T-cell (primary cell): ENCODE measurements around the gene TPR. TPM values are rescaled to one million over a fixed set of nuclear protein-coding genes. Genes with fewer than 3 reads are reported as not detected.
"Not testable (repeated sequence)": the region's sequence is repeated elsewhere in the genome, so short reads cannot be mapped to it uniquely, and the experiment has no call there.

ENCODE experiments used
- ATAC-seq, 4 experiments: fragments of 200-7000 bp in 3 of 4; fragments of 150-1000 bp in 1 of 4; cut with Tn5 transposase; replicated peaks in 1 of 4; 1 replicate in 3 of 4; 2 replicates in 1 of 4; pipeline ENCODE4 v1.10.0; 2021; ENCODE audit warnings: moderate library complexity in 3 of 4, mild to moderate bottlenecking in 2 of 4, moderate number of reproducible peaks in 1 of 4
- CTCF ChIA-PET, 2 donors: fragments of 300-600 bp; sonication (Branson Sonifier 250); formaldehyde crosslinking; loops; one replicate each; lab custom pipeline; 2022; ENCODE audit warnings: antibody characterized with exemption in 2 of 2; lab: Charles Lee
- POLR2A ChIA-PET, 2 donors: fragments of 300-600 bp; sonication (Branson Sonifier 250); formaldehyde crosslinking; loops; one replicate each; lab custom pipeline; 2022; ENCODE audit warnings: antibody characterized with exemption in 2 of 2; lab: Charles Lee
- DNase-seq, 35 experiments: peaks; one replicate each; pipeline versions ENCODE4 v3.0.0 to v3.0.0-alpha.2; 2013 to 2023
- H3K27ac ChIP-seq: one replicate; pipeline ENCODE4 v1.5.1; 2013; ENCODE audit warnings: low read length
- H3K27me3 ChIP-seq, 2 experiments: replicated peaks in 1 of 2; 1 replicate in 1 of 2; 2 replicates in 1 of 2; pipeline versions ENCODE4 v1.6.1 to v1.7.0; 2013; ENCODE audit warnings: low read length in 1 of 2, mixed read lengths in 1 of 2; ENCODE audit not compliant: control insufficient read depth in 2 of 2, insufficient read depth in 2 of 2; ENCODE audit errors: extremely low read depth in 1 of 2
- H3K36me3 ChIP-seq, 2 donors: 1 replicate in 1 of 2; 2 replicates in 1 of 2; pipeline versions ENCODE4 v1.6.1 to v1.7.0; 2013; ENCODE audit warnings: low read length in 1 of 2; ENCODE audit not compliant: control insufficient read depth in 2 of 2, insufficient read depth in 1 of 2; ENCODE audit errors: extremely low read depth in 1 of 2
- H3K4me1 ChIP-seq, 2 experiments: 1 replicate in 1 of 2; 2 replicates in 1 of 2; pipeline versions ENCODE4 v1.6.1 to v1.7.0; 2013; ENCODE audit warnings: low read length in 2 of 2, mixed read lengths in 1 of 2; ENCODE audit not compliant: insufficient read depth in 2 of 2, control insufficient read depth in 1 of 2; ENCODE audit errors: extremely low read depth in 1 of 2
- H3K4me3 ChIP-seq, 2 donors: 1 replicate in 1 of 2; 2 replicates in 1 of 2; pipeline versions ENCODE4 v1.5.1 to v1.7.0; 2013; ENCODE audit warnings: mild to moderate bottlenecking in 2 of 2, low read length in 1 of 2, moderate library complexity in 1 of 2; ENCODE audit not compliant: control insufficient read depth in 1 of 2; ENCODE audit errors: extremely low read depth in 1 of 2
- H3K9me3 ChIP-seq: 2 replicates; pipeline ENCODE4 v1.7.0; 2013
- H3K27ac Mint-ChIP-seq, 2 donors: one replicate each; pipeline ENCODE4 v1.8.0; 2020 to 2021; ENCODE audit warnings: mild to moderate bottlenecking in 2 of 2, mixed read lengths in 2 of 2
- H3K27me3 Mint-ChIP-seq, 2 donors: one replicate each; pipeline ENCODE4 v1.8.0; 2021 to 2022; ENCODE audit warnings: mixed read lengths in 2 of 2
- H3K36me3 Mint-ChIP-seq: one replicate; pipeline ENCODE4 v1.8.0; 2021; ENCODE audit warnings: mixed read lengths
- H3K4me1 Mint-ChIP-seq, 3 donors: one replicate each; pipeline ENCODE4 v1.8.0; 2020 to 2022; ENCODE audit warnings: mixed read lengths in 3 of 3, mild to moderate bottlenecking in 1 of 3
- H3K4me3 Mint-ChIP-seq, 3 donors: one replicate each; pipeline ENCODE4 v1.8.0; 2020 to 2022; ENCODE audit warnings: mild to moderate bottlenecking in 3 of 3, mixed read lengths in 3 of 3, moderate library complexity in 3 of 3
- H3K9me3 Mint-ChIP-seq, 3 donors: one replicate each; pipeline ENCODE4 v1.8.0; 2020 to 2022; ENCODE audit warnings: mixed read lengths in 3 of 3
- WGBS: methylation state at CpG from one replicate; pipeline ENCODE4 v1.1.5; 2013; ENCODE audit warnings: missing lambda C conversion rate; ENCODE audit not compliant: insufficient coverage; 5-methylcytosine and 5-hydroxymethylcytosine counted together
- total RNA-seq, 35 experiments: library from RNA in 6 of 35; stranded (reverse) in 6 of 35; fragments of 120-200 nt in 1 of 35; gene quantifications; one replicate each; pipeline versions ENCODE4 v1.2.1 to v1.2.4 and lab custom pipeline; 2013 to 2026

TPR gene
- total RNA-seq, 5 donors from 2014 or later (not counting 1 experiment from before 2014, with no cell fraction given): 128 to 144 (median 137) TPM

GRCh38 chr1:186347837-186348691 lies 27.0 kb downstream of the TPR start:
- DNase-seq, H3K4me3 ChIP-seq, H3K27me3 Mint-ChIP-seq, H3K4me1 ChIP-seq, POLR2A ChIA-PET, CTCF ChIA-PET, H3K27me3 ChIP-seq, ATAC-seq, H3K27ac ChIP-seq, H3K4me3 Mint-ChIP-seq, H3K4me1 Mint-ChIP-seq, H3K9me3 Mint-ChIP-seq, H3K9me3 ChIP-seq: not testable (repeated sequence)
- WGBS: 83% methylated on average over 1 of the region's 8 CpGs
- Mint-ChIP-seq H3K36me3 (peaks cover 61% of the 10 kb centered on the region), H3K27ac (peak overlapping the region in 1 of 2 donors; percentile 60)
- peaks cover 0 to 84% of the 10 kb centered on the region in 2 donors for H3K36me3 ChIP-seq

- no peak for DNase-seq
- Mint-ChIP-seq H3K36me3 (peaks cover 57% of the 10 kb centered on the region), H3K9me3 (no peaks in the 10 kb centered on the region), H3K4me1 (no peaks in the 10 kb centered on the region), H3K27ac (no peak overlapping the region), H3K27me3 (no peaks in the 10 kb centered on the region), H3K4me3 (no peak overlapping the region)
- Histone ChIP-seq H3K4me3 (no peak overlapping the region), H3K27ac (no peak overlapping the region), H3K27me3 (no peaks in the 10 kb centered on the region), H3K4me1 (no peaks in the 10 kb centered on the region), H3K36me3 (peaks cover 0 to 81% of the 10 kb centered on the region in 2 donors), H3K9me3 (no peaks in the 10 kb centered on the region)
- no peak for ATAC-seq
- POLR2A ChIA-PET: no interaction called here
- CTCF ChIA-PET: interaction anchor here in 1 of 2 donors (0.6 kb wide), 1 partner anchor 14 kb away, joined by 3 read pairs; no protein-coding TSS in a partner anchor
- WGBS: no CpG with 5 or more reads among the region's 5 CpGs
These were observed 34.3 kb downstream of the TPR start for GRCh38 chr1:186340772-186341171.

- Mint-ChIP-seq H3K4me1 (no peaks in the 10 kb centered on the region), H3K9me3 (no peaks in the 10 kb centered on the region), H3K4me3 (no peak overlapping the region), H3K27ac (no peak overlapping the region), H3K27me3 (no peaks in the 10 kb centered on the region), H3K36me3 (peaks cover 52% of the 10 kb centered on the region)
- Histone ChIP-seq H3K27ac (no peak overlapping the region), H3K36me3 (peaks cover 0 to 82% of the 10 kb centered on the region in 2 donors), H3K4me3 (no peak overlapping the region), H3K27me3 (no peaks in the 10 kb centered on the region), H3K4me1 (no peaks in the 10 kb centered on the region), H3K9me3 (no peaks in the 10 kb centered on the region)
- ChIA-PET POLR2A (no interaction called here), CTCF (no interaction called here)
- ATAC-seq (no peak), DNase-seq (no peak)
- WGBS: no CpG with 5 or more reads among the region's 2 CpGs
These were observed 37.5 kb downstream of the TPR start for GRCh38 chr1:186337554-186337953.

- H3K4me3 ChIP-seq: no peak overlapping the region
- no peak overlapping the region for H3K27ac ChIP-seq
- Mint-ChIP-seq H3K36me3 (peaks cover 46% of the 10 kb centered on the region), H3K9me3 (no peaks in the 10 kb centered on the region), H3K4me3 (no peak overlapping the region), H3K27me3 (no peaks in the 10 kb centered on the region), H3K27ac (peak overlapping the region; percentile 19 to 23), H3K4me1 (peaks cover 5 to 7% (median 6%) of the 10 kb centered on the region in 3 donors)
- DNase-seq (peak in 1 of 35 experiments; percentile 18), ATAC-seq (no peak)
- H3K27me3 ChIP-seq: no peaks in the 10 kb centered on the region
- no CpG with 5 or more reads among the region's 1 CpG for WGBS
- POLR2A ChIA-PET: interaction anchor here (0.6 to 1.1 kb wide), 2 partner anchors 44 to 61 kb away, joined by 3 to 9 read pairs; partner anchors contain the start of gene TPR (in 1 of the 2)
- H3K9me3 ChIP-seq: no peaks in the 10 kb centered on the region
- H3K4me1 ChIP-seq: no peaks in the 10 kb centered on the region
- CTCF ChIA-PET: interaction anchor here (1.0 to 2.2 kb wide), 6 partner anchors 10 to 55 kb away, joined by 3 to 7 read pairs (median 4); no protein-coding TSS in a partner anchor
- H3K36me3 ChIP-seq: peaks cover 0 to 73% of the 10 kb centered on the region in 2 donors
These were observed 44.3 kb downstream of the TPR start for GRCh38 chr1:186330758-186331157.

GRCh38 chr1:186327331-186327730 lies 47.7 kb downstream of the TPR start:
- H3K27me3 Mint-ChIP-seq: no peaks in the 10 kb centered on the region

GRCh38 chr1:186326009-186326408 lies 49.0 kb downstream of the TPR start:
- H3K9me3 Mint-ChIP-seq: no peaks in the 10 kb centered on the region
- ChIA-PET POLR2A (interaction anchor here in 1 of 2 donors (0.7 kb wide), 1 partner anchor 12 kb away, joined by 3 read pairs; no protein-coding TSS in a partner anchor), CTCF (interaction anchor here (1.1 to 1.6 kb wide), 6 partner anchors 8 to 606 kb away, joined by 4 to 7 read pairs (median 4); no protein-coding TSS in a partner anchor)
- H3K36me3 ChIP-seq: peaks cover 0 to 72% of the 10 kb centered on the region in 2 donors
- DNase-seq (no peak), ATAC-seq (no peak)
- H3K36me3 Mint-ChIP-seq: peaks cover 59% of the 10 kb centered on the region
- no peaks in the 10 kb centered on the region for H3K9me3 ChIP-seq
- H3K27ac ChIP-seq: no peak overlapping the region
- H3K4me3 ChIP-seq: no peak overlapping the region
- no peaks in the 10 kb centered on the region for H3K27me3 Mint-ChIP-seq
- peaks cover 0 to 6% of the 10 kb centered on the region in 2 experiments for H3K4me1 ChIP-seq
- peaks cover 24 to 30% (median 27%) of the 10 kb centered on the region in 3 donors for H3K4me1 Mint-ChIP-seq
- WGBS: 71% methylated on average over 1 of the region's 1 CpG
- peak overlapping the region; percentile 13 to 17 for H3K27ac Mint-ChIP-seq
- no peak overlapping the region for H3K4me3 Mint-ChIP-seq
- no peaks in the 10 kb centered on the region for H3K27me3 ChIP-seq

More at GRCh38 chr1:186327331-186327730, 47.7 kb downstream of the TPR start:
- H3K4me3 ChIP-seq: no peak overlapping the region
- H3K9me3 ChIP-seq: no peaks in the 10 kb centered on the region
- no peak overlapping the region for H3K27ac Mint-ChIP-seq
- ChIA-PET CTCF (interaction anchor here in 1 of 2 donors (0.9 to 1.6 kb wide), 2 partner anchors 18 to 48 kb away, joined by 3 to 5 read pairs; partner anchors contain the start of gene TPR), POLR2A (no interaction called here)
- ATAC-seq (no peak), DNase-seq (no peak)
- no peaks in the 10 kb centered on the region for H3K9me3 Mint-ChIP-seq
- H3K4me1 ChIP-seq: peaks cover 0 to 3% of the 10 kb centered on the region in 2 experiments
- no CpG with 5 or more reads among the region's 1 CpG for WGBS
- peaks cover 14 to 21% (median 15%) of the 10 kb centered on the region in 3 donors for H3K4me1 Mint-ChIP-seq
- no peak overlapping the region for H3K4me3 Mint-ChIP-seq
- peaks cover 0 to 67% of the 10 kb centered on the region in 2 donors for H3K36me3 ChIP-seq
- no peaks in the 10 kb centered on the region for H3K27me3 ChIP-seq
- H3K27ac ChIP-seq: no peak overlapping the region
- peaks cover 49% of the 10 kb centered on the region for H3K36me3 Mint-ChIP-seq
